HG03280 (cell line): ENCODE measurements around the gene WDFY3.
"Not testable (repeated sequence)": the region's sequence is repeated elsewhere in the genome, so short reads cannot be mapped to it uniquely, and the experiment has no call there.

Source experiments
- ATAC-seq: cut with Tn5 transposase; IDR thresholded peaks from one replicate; pipeline ENCODE4 v1.9.1; 2021; ENCODE audit warnings: mild to moderate bottlenecking, moderate library complexity; ENCODE audit not compliant: unreplicated experiment

The WDFY3 gene

DNA sequence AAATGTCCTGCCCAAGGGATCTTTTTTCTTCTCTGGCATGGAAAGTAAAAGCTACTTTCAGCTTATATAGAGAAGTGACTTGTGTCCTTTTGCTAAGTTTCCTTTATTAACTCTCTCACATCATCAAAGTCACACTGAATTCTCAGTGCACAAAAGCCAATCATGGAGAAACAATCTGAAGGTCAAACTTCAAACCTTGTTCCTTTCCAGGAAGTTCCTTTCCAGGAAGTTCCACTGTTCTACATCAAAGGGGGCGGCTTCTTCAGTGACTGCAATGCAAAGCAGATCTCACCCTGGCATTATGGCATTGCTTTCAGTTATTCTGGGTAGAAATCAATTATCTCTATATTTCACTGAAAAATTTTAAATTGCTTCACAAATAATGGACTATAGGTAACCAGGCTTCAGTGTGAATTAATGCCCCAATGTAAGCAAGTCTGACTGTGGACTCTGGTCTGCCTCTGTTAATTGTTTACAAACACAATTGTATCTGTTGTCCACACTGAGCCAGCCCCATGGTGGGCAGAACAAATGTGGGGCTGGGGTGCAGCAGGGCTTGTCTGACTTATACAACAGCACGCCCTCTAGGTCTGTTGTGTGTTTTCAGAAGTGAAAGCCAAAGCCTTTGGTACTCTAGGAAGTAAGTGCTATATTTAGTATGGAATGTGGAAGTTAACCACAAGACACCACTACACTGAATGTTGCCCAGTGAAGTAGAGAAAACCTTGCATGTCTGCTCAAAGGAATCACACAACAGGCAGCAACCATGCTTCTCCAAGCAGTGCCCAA, 284.8 kb downstream of the WDFY3 start:
- ATAC-seq: no peak

DNA sequence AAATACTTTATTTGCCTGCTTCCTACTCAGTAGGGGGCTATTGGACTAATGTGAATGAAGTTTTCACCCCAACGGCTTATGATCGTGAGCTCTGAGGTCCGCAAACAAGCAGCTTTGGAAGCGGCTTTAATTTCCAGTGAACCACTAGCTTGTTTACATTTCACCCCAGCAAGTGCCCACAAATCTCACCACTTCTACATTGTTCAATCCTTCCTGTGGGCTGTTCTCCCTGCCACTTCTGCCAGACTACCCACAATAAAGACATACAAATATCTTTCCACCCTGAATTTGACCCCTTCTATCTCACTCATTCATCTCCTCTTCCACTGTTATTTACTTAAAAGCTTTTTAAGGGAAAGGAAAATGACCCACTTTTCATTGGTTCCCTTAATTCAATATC, 285.5 kb downstream of the WDFY3 start:
- ATAC-seq: no peak

DNA sequence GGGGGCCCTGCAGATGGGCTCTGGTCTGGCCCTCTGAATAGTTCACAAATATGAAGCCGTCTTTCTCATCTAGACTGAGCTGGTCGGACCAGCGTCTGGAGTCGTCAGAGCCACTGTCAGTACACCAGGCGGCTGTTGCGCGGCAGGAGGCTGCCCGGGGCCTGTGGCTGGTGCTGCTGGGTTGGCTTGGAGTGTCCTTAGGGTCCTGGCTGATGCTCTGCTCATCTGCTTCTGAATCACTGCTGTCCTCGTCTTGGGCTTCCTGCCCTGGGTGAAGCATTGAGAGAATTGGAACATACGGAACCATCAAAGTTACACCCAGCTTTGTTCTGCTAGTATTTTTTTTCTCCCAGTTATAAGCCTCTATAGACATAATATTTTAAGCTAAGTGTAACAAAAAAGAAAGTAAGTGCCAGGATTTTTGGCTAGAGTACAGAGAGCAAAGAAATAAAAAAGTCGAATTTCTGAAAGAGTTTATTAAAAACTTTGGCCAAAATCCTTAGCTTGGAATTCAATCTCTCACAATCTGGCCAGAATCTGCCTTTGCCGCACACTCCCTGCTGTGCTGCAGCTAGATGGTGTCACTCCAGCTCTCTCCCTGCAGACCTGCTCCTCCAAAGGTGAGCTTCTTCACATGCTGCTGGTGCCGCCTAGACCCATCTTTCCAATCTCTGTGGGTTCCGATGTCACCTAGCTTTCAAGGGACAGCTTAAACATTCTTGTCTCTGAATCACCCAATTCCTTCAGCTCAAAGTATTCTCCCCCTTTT, 287.3 kb downstream of the WDFY3 start:
- ATAC-seq: no peak

DNA sequence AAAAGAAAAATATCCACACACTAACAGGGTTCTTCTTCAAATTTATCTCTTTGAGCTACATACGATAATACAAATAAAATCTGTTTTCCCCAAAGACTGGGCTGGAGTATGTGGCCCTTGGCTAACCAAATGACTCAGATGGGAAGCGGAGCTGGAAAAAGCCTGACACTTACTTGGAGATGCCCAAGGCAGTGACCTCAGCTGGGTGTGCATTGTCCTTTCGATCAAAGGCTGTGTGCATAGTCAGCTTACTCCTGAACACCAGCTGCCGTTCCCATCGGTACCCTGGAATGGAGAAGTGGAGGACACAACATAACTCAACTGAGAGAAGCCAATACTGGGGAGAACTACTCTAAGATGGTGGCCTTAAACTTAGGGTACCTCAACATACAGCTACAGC, 288.5 kb downstream of the WDFY3 start:
- ATAC-seq: no peak

DNA sequence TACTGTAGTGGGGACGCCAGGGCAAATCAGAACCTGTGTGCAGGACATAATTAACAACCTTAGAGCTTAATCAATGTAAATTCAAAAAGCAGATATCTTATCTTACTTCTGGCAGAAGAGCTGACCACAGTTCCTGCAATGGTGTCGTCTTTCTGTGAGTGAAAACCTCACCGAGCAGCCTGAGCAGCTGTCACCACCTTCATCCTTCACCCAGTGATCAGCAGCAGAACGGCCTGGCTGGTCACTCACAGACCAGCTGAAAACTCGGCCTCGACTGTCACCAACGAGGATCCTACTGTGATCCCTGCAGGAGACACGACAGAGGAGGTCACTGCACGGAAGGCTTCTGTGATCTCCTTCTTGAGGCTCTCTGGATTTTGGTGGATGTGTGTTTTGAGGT, 289.4 kb downstream of the WDFY3 start:
- no peak for ATAC-seq

DNA sequence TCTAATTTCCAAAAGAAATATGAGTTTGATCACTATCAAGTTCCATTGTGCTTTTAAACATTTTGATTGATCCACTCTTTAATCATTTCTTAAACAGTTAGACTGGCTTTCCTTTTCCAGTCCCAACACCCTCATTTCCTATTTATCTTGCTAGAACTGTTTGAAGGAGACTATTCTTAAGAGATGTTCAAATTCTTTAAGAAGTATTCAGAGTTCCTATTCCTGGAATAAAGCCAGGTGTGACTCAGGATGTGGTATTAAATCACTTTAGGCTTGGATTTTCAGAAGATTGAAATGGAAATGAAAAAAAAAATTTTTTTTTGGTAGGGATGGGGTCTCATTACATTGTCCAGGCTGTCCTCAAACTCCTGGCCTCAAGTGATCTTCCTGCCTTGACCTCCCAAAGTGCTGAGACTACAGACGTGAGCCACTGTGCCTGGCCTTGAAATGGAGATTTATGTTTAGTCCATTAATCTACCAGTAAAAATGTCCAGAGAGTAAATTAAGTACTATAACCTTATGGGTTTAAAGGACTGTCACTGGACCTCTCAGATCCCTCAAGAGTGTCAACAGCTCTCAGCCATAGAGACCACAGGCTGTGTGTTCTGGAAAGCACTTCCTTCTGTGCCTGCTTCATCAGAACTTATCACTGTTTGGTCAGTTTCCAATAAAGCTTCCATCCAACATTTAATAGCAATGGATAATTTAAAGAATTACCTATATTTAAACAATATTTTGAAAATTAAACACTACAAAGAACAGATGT, 292.8 kb downstream of the WDFY3 start:
- no peak for ATAC-seq

DNA sequence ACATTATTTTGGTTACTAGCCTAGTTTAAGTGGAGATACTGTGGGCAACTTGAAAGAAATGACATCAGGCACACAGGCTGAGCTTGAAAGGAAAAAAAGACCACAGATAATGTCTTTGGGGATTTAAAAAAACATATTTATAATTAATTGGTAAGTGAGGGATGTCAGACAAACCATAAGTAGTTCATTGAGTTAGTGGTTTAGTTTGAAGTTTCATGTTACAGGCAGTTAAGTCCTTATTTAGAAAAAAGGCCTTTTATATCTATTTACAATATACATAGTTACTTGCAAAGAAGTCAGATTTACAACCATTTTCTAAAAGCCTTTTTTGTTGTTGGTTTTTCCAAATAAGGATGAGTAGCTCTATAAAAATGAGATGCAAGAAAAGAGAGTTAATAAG, 294.3 kb downstream of the WDFY3 start:
- ATAC-seq: no peak

DNA sequence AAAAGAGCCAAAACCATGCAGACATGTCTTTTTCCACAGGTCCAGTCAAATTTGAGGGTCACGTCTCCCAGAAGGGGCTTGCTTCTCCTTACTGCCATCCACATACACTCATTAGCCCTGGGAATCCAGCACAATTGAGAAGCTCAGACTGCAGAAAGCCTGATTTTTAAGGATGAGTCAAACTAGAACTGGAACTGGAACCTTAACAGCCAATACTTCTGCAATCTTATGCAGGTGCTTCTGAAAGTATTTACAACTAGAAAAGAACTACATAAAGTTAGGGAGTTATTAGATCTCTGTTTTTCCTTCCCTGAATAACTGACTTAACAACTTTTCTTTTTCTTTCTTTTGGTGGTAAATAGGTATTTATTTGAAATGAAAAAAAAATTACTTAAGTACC, 297.3 kb downstream of the WDFY3 start:
- no peak for ATAC-seq

DNA sequence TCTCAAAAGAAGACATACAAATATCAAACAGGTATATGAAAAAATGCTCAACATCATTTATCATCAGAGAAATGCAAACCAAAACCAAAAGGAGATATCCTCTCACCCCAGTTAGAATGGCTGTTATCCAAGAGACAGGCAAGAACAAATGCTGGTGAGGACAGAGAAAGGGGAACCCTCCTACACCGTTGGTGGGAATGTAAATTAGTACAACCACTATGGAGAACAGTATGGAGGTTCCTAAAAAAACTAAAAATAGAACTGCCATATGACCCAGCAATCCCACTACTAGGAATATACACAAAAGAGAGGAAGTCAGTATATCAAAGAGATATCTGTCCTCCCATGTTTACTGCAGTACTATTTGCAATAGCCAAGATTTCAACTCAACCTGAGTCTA, 300.1 kb downstream of the WDFY3 start:
- ATAC-seq: no peak

DNA sequence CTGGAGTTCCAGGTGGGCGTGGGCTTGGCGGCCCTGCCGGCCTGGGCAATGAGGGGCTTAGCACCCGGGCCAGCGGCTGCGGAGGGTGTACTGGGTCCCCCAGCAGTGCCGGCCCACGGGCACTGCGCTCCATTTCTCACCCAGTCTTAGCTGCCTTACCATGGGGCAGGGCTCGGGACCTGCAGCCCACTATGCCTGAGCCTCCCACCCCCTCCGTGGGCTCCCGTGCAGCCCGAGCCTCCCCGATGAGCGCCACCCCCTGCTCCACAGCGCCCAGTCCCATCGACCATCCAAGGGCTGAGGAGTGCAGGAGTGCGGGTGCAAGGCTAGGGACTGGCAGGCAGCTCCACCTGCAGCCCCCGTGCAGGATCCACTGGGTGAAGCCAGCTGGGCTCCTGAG, 301.7 kb downstream of the WDFY3 start:
- not testable (repeated sequence) for ATAC-seq

DNA sequence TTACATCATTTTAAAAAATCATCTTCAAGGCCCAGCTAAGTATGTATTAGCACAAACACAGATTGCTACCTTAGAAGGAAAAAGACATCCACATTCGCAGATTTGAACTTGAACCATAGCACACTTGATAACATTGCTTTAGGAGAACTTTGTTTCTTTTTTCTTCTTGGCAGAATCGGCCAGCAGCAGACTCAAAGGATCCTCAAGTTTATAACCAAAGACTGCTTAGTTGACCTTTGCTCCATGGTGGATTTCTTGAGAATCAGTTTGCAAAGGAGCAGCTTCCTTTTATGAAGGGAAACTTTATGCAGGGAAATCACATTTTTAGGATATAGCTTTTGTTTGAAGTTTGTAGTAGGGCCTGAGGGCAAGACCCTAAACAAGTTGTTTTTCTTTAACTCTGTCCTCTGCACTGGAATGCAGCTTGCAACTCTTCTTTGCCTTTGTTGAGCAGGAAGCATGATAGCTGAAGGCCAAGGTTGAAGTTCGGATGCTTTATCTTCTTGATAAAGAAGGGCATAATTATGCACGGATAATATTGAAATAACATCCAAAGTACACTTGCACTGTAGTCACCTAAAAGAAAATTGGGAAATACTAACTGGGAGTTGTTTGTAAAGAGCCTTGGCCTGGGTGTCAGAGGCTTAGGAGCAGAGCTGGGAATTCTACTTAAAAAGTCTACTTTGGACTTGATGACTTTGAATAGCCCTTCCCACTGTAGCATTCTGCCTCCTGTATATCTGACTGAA, 305.1 kb downstream of the WDFY3 start:
- no peak for ATAC-seq

DNA sequence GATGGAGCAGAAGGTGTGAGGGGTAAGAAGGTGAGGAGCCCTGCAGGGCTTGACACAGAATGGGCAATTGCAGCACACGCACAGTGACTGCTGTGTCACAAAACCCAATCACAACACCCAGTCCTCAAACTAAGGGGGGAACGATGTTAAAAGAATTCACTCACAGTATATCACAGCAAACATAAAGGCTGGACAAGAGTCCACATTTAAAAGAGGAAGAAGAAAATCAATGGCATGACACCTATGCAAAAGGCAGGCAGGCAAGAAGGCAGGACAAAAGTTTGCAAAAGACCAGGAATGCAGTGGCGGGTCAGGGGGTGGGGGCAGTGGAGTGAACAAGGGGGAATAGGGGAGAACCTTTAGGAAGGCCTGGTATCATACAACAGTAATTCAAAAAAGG, 305.9 kb downstream of the WDFY3 start:
- ATAC-seq: no peak

DNA sequence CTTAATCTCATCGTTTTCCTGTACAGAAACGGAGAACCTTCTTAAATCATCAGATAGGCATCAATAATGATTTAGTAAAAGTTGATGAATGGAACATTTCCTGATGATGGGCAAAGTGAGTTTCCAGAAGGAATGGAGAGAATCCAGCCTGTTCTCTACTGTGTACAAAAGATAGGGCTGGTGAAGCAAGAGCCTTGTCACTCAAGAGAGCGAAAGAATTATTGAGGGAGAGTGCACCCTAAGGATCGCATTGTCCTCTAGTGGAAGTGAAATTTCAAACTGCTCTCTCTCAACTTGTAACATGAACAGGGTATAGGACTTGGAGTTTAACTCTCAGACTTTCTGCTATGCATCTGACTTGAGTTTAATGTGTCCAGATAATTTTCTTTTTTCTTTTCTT, 314.0 kb downstream of the WDFY3 start:
- ATAC-seq: no peak

DNA sequence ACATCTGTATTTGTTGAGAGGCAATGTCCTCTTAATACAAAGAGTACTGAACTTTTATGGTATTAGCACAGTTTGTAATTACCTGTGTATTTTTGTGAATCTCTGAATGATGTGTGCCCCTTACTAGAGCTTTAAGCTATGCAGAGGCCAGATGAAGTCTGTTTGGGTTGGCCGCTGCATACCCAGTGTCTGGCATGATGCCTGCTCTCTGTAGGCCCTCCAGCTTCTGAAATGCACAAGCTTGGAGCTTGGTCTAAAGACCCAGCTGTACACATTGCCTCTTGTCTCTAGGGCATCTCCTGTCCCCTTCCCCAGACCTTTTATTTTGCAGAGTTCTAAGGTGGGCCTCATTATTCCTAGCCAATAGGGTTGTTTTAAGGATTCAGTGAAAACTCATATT, 315.0 kb downstream of the WDFY3 start:
- ATAC-seq: no peak

DNA sequence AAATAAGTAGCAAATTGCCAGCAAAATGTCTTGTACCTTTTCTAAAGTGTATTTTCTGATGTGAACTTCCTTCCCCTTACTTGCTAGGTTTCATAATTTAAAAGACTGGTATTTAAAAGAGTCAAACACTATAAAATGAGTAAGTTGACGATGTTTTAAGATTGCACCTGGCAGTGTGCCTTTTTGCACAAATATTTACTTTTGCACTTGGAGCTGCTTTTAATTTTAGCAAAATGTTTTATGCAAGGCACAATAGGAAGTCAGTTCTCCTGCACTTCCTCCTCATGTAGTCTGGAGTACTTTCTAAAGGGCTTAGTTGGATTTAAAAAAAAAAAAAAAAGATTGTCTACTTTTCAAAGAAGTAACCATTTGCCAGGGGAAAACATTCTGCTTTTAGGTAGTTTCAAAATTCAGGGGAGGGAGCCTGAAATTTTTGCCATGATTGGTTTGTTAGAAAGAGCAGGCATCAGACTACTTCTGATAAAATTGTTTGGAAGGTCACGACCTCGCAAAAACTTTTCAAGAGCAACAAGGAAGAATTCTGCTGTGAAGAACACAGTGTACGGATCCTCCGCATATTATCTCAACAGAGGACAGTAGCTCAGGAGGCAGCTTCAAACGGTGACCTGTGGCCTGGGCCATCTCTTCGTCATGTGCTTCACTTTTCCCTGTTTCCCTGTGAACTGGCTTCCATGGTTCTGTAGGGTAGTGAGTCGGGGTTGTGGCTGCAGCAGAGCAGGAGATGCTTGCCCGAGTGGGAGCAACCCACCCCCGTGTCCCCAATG, 317.4 kb downstream of the WDFY3 start:
- ATAC-seq: no peak

DNA sequence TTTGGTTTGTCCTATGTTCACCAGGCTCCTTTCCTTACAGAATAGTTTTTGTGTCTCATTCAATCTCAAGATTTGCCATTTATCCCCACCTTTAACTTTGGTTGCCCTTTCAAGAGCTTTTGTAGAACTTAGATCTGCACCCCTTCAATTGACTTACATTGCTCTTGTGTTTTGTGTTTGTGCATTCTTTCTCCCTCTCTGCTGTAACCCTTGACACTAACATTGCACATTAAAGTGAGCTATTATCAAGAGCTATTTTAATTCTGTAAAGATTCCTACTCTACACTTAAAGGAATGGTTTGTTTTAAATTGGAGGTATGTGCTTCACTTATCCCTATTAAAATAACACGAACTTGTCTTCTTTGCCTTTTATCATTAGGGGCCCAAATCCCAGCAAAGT, 318.3 kb downstream of the WDFY3 start:
- no peak for ATAC-seq

DNA sequence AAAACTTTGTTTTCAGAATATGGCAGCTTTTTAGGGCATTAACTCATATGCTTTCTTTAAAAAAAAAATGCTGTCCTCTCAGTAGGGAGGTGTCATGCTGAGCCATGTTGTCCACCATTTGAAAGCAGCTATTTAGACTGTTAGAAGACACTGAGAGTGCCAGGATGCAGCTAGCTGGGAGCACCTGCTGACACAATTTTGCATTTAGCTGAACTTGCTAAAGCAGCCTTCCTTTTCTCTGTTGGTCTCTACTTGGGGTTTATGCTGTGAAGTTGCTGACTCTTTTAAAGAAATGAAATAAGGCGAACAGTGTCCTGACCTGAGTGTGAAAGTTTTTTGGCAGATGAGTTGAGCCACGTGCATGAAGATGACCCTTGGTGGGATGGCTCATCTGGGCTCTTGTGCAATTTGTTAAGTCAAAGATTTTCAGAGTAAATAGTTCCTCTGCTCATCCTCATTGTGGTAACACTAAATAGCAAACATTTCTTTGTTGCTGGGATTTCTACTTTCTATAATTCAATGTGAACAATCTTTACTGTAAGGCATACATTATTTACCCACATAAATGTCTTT, 319.1 kb downstream of the WDFY3 start:
- no peak for ATAC-seq

DNA sequence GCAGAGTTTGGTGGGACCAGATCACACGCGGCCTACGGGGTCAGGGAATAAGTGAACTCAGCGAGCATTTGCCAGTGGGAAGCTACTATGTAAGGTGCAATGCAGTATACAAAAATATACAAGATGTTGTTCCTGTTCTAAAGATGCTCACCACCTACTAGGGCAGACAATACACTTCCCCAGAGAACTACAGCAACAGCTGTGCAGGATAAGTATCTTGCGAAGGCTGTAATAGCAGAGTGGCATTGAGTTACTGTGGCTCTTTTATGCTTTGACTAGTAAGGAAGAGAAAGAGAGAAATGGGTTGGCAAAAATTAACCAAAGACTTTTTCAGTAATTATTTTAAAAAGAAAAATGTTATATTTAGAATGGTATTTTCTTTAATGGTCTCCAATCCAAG, 322.4 kb downstream of the WDFY3 start:
- ATAC-seq: no peak

DNA sequence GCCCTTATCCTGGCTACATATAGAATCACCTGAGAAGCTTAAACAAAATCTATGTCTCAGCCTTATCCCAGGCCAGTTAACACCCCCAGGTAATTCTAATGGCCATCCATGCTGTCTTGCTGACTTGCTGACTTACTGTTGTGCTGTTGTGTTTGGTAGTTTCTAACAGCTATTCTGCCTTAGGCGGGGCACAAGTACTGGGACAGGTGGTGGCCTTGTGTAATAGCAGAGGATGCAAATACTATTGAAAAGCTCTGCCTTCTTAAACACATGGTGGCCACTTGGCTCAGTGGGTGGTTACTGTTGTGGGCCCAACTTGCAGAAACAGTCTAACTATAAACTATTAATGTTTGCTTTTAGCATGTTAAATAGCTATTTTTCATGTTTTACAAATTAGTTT, 327.3 kb downstream of the WDFY3 start:
- ATAC-seq: no peak

DNA sequence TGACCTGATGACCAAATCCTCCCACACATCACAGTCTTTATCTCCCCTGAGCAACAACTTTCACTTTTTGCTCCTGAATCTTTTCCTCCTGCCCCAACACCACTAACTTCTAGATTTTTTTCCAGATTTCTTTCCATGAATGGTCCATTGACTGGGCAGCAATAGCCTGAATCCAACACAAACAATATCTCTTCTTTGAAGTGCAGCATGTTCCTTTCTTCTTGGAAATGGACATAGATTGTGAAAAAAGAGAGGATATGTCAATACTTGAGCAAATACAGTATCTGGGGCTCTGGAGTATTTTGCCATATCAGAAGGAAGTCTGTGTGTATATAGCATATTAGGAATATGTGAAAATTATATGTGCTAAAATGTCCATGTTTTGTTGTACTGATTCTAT, 328.4 kb downstream of the WDFY3 start:
- no peak for ATAC-seq
